GM18498 (cell line): Measurements from ENCODE around the gene CRYBG1.
"Not testable (repeated sequence)": the region's sequence is repeated elsewhere in the genome, so short reads cannot be mapped to it uniquely, and the experiment has no call there.

ENCODE experiments used
- ATAC-seq: cut with Tn5 transposase; IDR thresholded peaks from one replicate; pipeline ENCODE4 v1.9.1; 2021; ENCODE audit warnings: mild to moderate bottlenecking, moderate library complexity; ENCODE audit not compliant: unreplicated experiment

CRYBG1 gene

GRCh38 chr6:106495014-106495413 is 134.5 kb downstream of the CRYBG1 start:
- no peak for ATAC-seq

- no peak for ATAC-seq
These were observed 136.3 kb downstream of the CRYBG1 start for GRCh38 chr6:106496823-106497222.

- no peak for ATAC-seq
These were observed 141.4 kb downstream of the CRYBG1 start for GRCh38 chr6:106501960-106502371.

GRCh38 chr6:106502559-106502958 is 142.0 kb downstream of the CRYBG1 start:
- ATAC-seq: no peak

GRCh38 chr6:106508277-106508676 is 147.8 kb downstream of the CRYBG1 start:
- ATAC-seq: no peak

- ATAC-seq: no peak
These were observed 148.3 kb downstream of the CRYBG1 start for GRCh38 chr6:106508834-106509233.

GRCh38 chr6:106509420-106510089 is 149.0 kb downstream of the CRYBG1 start:
- no peak for ATAC-seq

- peak; percentile 39 for ATAC-seq
These were observed 149.8 kb downstream of the CRYBG1 start for GRCh38 chr6:106510090-106510970.

- ATAC-seq: peak; percentile 4
These were observed 151.0 kb downstream of the CRYBG1 start for GRCh38 chr6:106511288-106512047.

- peak; percentile 68 for ATAC-seq
These were observed 151.8 kb downstream of the CRYBG1 start for GRCh38 chr6:106512048-106512967.

GRCh38 chr6:106512968-106513574 is 152.6 kb downstream of the CRYBG1 start:
- ATAC-seq: no peak

- no peak for ATAC-seq
These were observed 153.5 kb downstream of the CRYBG1 start for GRCh38 chr6:106513808-106514582.

- ATAC-seq: no peak
These were observed 154.0 kb downstream of the CRYBG1 start for GRCh38 chr6:106514583-106514885.

GRCh38 chr6:106515582-106515981 is 155.1 kb downstream of the CRYBG1 start:
- not testable (repeated sequence) for ATAC-seq

GRCh38 chr6:106516616-106517015 is 156.1 kb downstream of the CRYBG1 start:
- ATAC-seq: no peak

- no peak for ATAC-seq
These were observed 157.2 kb downstream of the CRYBG1 start for GRCh38 chr6:106517706-106518105.

GRCh38 chr6:106518748-106519147 is 158.2 kb downstream of the CRYBG1 start:
- no peak for ATAC-seq

GRCh38 chr6:106519460-106520394 is 159.2 kb downstream of the CRYBG1 start:
- peak; percentile 55 for ATAC-seq
